ENCODE results near the gene CALD1. TPM values are rescaled to one million over a fixed set of nuclear protein-coding genes. Genes with fewer than 3 reads are reported as not detected.

The CALD1 gene
- total RNA-seq, 1 donor from 2014 or later, result 352 TPM

DNA sequence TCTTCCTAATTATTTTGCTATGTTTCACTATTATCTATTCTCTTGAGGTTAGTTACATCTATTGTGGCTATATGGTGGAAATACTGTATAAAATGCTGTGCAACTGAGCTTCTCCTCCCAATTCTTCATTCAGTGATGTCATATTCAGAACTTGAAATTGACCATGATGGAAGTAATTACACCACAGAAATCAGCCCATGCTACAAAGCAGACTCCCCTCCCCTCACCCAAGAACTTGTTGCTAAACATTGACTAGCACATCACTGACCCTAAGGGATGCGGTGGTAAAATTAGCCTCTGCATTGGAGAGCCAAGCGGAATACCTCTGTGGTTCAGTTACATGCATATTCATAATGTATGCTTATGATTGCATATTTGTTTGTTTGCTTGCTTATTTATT, 8.8 kb downstream of the CALD1 start:
- no peaks in the 10 kb centered on the region for H3K27me3 ChIP-seq
- peak overlapping the region; percentile 18 to 73 for H3K4me3 ChIP-seq
- H3K36me3 ChIP-seq, result peaks cover 0 to 7% of the 10 kb centered on the region in 2 donors
- H3K27ac ChIP-seq, result peak overlapping the region; percentile 82 to 85
- intact Hi-C loops (cut with DNase I), result no loop called here
- TF ChIP-seq, protein P1, sequence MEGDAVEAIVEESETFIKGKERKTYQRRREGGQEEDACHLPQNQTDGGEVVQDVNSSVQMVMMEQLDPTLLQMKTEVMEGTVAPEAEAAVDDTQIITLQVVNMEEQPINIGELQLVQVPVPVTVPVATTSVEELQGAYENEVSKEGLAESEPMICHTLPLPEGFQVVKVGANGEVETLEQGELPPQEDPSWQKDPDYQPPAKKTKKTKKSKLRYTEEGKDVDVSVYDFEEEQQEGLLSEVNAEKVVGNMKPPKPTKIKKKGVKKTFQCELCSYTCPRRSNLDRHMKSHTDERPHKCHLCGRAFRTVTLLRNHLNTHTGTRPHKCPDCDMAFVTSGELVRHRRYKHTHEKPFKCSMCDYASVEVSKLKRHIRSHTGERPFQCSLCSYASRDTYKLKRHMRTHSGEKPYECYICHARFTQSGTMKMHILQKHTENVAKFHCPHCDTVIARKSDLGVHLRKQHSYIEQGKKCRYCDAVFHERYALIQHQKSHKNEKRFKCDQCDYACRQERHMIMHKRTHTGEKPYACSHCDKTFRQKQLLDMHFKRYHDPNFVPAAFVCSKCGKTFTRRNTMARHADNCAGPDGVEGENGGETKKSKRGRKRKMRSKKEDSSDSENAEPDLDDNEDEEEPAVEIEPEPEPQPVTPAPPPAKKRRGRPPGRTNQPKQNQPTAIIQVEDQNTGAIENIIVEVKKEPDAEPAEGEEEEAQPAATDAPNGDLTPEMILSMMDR (IDR thresholded peaks at IDR 0.05), result no peak
- no peak for DNase-seq (ENCODE audit: low spot score in 2 of 2)
- no peaks in the 10 kb centered on the region for H3K9me3 ChIP-seq
- peaks cover 12 to 65% of the 10 kb centered on the region in 2 donors for H3K4me1 ChIP-seq

DNA sequence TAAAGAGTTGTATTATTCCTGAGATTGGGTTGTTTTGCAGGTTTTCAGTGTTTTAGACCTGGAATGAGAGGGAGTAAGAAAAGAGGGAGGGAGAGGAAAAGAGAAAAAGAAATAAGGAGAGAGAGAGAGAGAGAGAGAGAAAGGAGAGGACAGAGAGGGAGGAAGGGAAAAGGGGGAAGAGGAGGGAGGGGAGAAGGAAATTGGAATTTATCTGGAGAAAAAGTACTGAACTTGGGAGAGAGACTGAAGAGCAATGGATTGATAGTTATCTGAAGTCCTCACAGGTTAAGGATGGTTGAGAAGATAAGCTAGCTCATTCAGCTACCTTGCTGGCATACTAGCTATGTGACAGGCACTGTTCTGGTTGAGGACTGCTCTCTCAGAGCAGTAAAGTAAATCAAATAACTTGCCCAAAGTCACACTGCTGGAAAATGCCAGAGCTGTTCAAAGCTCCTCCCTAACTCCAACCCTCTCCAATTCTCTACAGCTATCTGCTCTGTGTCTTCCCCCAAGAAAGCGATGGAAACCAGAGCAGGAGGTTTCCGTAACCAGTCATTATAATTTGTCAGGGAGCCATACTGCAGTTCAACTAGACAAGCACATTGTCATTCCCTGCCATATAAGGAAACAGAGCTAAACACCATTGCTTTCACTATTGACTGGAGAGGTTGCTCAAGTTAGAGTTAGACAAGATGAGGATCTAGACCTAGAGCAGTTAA, 10.7 kb downstream of the CALD1 start:
- DNase-seq (ENCODE audit: low spot score in 2 of 2), result no peak
- Histone ChIP-seq H3K4me3 (peak overlapping the region; percentile 25 to 73), H3K9me3 (no peaks in the 10 kb centered on the region), H3K4me1 (peaks cover 12 to 75% of the 10 kb centered on the region in 2 donors), H3K27me3 (no peaks in the 10 kb centered on the region), H3K27ac (peak overlapping the region; percentile 82 to 85), H3K36me3 (peaks cover 0 to 7% of the 10 kb centered on the region in 2 donors)
- intact Hi-C loops (cut with DNase I), result loop anchor here (10.0 kb wide), 1 partner anchor 385 kb away; the partner anchor contains the start of gene CYREN
- TF ChIP-seq, protein P1 (IDR thresholded peaks at IDR 0.05), result no peak

DNA sequence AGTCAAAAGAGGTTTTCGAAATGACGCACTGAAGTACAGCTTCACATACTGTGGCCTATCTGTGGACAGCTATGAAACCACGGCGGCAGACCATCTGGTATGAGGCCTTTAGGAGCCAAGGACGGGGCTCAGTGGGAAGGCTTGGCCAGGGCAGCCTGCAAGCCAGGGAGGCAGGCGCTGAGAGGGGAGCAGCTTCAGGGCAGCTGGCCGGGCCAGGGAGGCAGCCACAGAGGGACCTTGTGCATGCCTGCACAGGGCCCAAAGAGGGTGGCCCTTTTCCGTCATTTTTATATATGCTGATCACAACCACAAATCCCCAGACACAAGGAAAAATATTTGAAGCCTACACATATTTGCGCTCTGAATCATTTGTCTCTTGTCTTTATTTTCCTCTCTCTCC, 13.5 kb downstream of the CALD1 start:
- Histone ChIP-seq H3K9me3 (no peaks in the 10 kb centered on the region), H3K36me3 (no peaks in the 10 kb centered on the region), H3K27me3 (no peaks in the 10 kb centered on the region), H3K4me1 (peaks cover 20 to 75% of the 10 kb centered on the region in 2 donors), H3K27ac (peak overlapping the region; percentile 82 to 85), H3K4me3 (peak overlapping the region; percentile 12 to 31)
- intact Hi-C loops (cut with DNase I), result loop anchor here (10.0 kb wide), 1 partner anchor 382 kb away; the partner anchor contains the start of gene CYREN
- TF ChIP-seq, protein P1 (IDR thresholded peaks at IDR 0.05), result no peak
- peak in 1 of 2 donors; percentile 79 for DNase-seq (ENCODE audit: low spot score in 2 of 2)

DNA sequence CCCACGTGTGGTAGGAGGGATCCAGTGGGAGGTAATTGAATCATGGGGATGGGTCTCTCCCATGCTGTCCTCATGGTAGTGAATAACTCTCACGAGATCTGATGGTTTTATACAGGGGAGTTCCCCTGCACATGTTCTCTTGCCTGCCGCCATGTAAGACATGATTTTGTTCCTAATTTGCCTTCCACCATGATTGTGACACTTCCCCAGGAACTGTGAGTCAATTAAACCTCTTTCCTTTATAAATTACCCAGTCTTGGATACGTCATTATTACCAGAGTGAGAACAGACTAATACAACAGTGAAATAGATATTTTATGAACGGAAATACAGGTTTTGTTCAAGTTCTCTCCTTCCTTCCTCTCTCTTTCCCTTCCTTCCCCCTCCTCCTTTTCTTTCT, 15.8 kb downstream of the CALD1 start:
- TF ChIP-seq, protein P1 (IDR thresholded peaks at IDR 0.05), result no peak
- Histone ChIP-seq H3K4me3 (peak overlapping the region in 1 of 2 donors; percentile 33), H3K27me3 (no peaks in the 10 kb centered on the region), H3K4me1 (peaks cover 10 to 67% of the 10 kb centered on the region in 2 donors), H3K27ac (peak overlapping the region; percentile 82 to 85), H3K9me3 (no peaks in the 10 kb centered on the region), H3K36me3 (no peaks in the 10 kb centered on the region)
- intact Hi-C loops (cut with DNase I), result loop anchor here (10.0 kb wide), 1 partner anchor 380 kb away; the partner anchor contains the start of gene CYREN
- no peak for DNase-seq (ENCODE audit: low spot score in 2 of 2)

DNA sequence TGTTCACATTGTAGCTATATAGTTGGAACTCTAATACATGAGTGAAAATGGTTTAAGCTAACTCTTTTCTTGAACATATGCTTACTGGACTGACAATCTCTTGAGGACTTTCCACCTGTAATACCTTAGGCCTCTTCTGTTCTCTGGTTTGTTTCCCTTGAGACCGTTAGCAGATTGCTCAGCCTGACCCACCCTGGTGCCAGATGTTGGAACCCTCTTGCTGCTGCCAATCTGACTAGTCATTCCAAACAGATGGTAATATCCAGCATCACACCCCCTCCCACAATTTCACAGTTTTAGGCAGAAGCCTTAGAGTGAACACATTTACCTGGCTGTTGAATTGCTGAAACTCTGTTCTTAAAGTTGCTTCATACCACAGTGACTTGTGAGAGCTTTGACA, 18.7 kb downstream of the CALD1 start:
- H3K9me3 ChIP-seq, result no peaks in the 10 kb centered on the region
- TF ChIP-seq, protein P1 (IDR thresholded peaks at IDR 0.05), result no peak
- no peaks in the 10 kb centered on the region for H3K27me3 ChIP-seq
- intact Hi-C loops (cut with DNase I), result loop anchor here (10.0 kb wide), 1 partner anchor 377 kb away; the partner anchor contains the start of gene CYREN
- peak overlapping the region; percentile 82 to 85 for H3K27ac ChIP-seq
- H3K4me3 ChIP-seq, result peak overlapping the region; percentile 0 to 37
- no peak for DNase-seq (ENCODE audit: low spot score in 2 of 2)
- H3K4me1 ChIP-seq, result peaks cover 10 to 46% of the 10 kb centered on the region in 2 donors
- H3K36me3 ChIP-seq, result peaks cover 0 to 8% of the 10 kb centered on the region in 2 donors
